ENCODE data around the gene CNTN4.

CNTN4 gene

GRCh38 chr3:2568929-2569328 is 470.3 kb downstream of the CNTN4 start:
- H3K27me3 ChIP-seq (ENCODE audit: control insufficient read depth in 1 of 2, insufficient read depth in 1 of 2, low read length in 2 of 2), result no peaks in the 10 kb centered on the region
- no peak overlapping the region for H3K9ac ChIP-seq (ENCODE audit: low read length)
- H3K14ac ChIP-seq (ENCODE audit: low read length in 2 of 2), result no peak overlapping the region
- H4K91ac ChIP-seq (ENCODE audit: low read length), result no peak overlapping the region
- H3K36me3 ChIP-seq (ENCODE audit: control insufficient read depth in 1 of 2, insufficient read depth in 2 of 2, low read depth in 1 of 2, low read length in 2 of 2), result no peaks in the 10 kb centered on the region
- peaks cover 4% of the 10 kb centered on the region for H3K9me3 ChIP-seq (ENCODE audit: control insufficient read depth, low read length)
- H3K4ac ChIP-seq (ENCODE audit: low read depth in 1 of 2, low read length in 2 of 2), result no peak overlapping the region
- no peak overlapping the region for H2BK5ac ChIP-seq (ENCODE audit: low read depth, low read length, poor library complexity, severe bottlenecking)
- H3K23ac ChIP-seq (ENCODE audit: low read length in 2 of 2), result no peak overlapping the region
- no peak overlapping the region for H3K27ac ChIP-seq (ENCODE audit: low read length, poor library complexity, severe bottlenecking)
- H3K4me1 ChIP-seq (ENCODE audit: control insufficient read depth, insufficient read depth, low read depth, low read length), result no peaks in the 10 kb centered on the region
- no peak overlapping the region for H2BK120ac ChIP-seq (ENCODE audit: low read depth, low read length)
- H2BK15ac ChIP-seq (ENCODE audit: low read depth, poor library complexity, severe bottlenecking), result no peak overlapping the region
- DNase-seq, result no peak
- no peak overlapping the region for H3K4me3 ChIP-seq (ENCODE audit: insufficient read depth in 1 of 2, low read depth in 1 of 2, low read length in 2 of 2)
- H4K8ac ChIP-seq (ENCODE audit: low read length), result no peak overlapping the region
- no peaks in the 10 kb centered on the region for H3K79me1 ChIP-seq (replicated peaks; ENCODE audit: low read length, poor library complexity, severe bottlenecking)
- no peak overlapping the region for H2BK12ac ChIP-seq (ENCODE audit: low read length in 2 of 2)
- no peak overlapping the region for H3K4me2 ChIP-seq (ENCODE audit: low read length, poor library complexity, severe bottlenecking)
- no peak overlapping the region for H2AFZ ChIP-seq (ENCODE audit: low read depth, low read length)
- no peak overlapping the region for H3K18ac ChIP-seq (ENCODE audit: low read depth in 1 of 2, low read length in 2 of 2)
- H2AK5ac ChIP-seq (ENCODE audit: low read length, severe bottlenecking), result no peak overlapping the region
- 92% methylated on average over 7 of the region's 7 CpGs for WGBS

GRCh38 chr3:2577571-2577970 is 478.9 kb downstream of the CNTN4 start:
- no peak overlapping the region for H2BK5ac ChIP-seq (ENCODE audit: low read depth, low read length, poor library complexity, severe bottlenecking)
- H3K9ac ChIP-seq (ENCODE audit: low read length), result no peak overlapping the region
- no peaks in the 10 kb centered on the region for H3K79me1 ChIP-seq (replicated peaks; ENCODE audit: low read length, poor library complexity, severe bottlenecking)
- no peaks in the 10 kb centered on the region for H3K4me1 ChIP-seq (ENCODE audit: control insufficient read depth, insufficient read depth, low read depth, low read length)
- H3K23ac ChIP-seq (ENCODE audit: low read length in 2 of 2), result no peak overlapping the region
- H2BK12ac ChIP-seq (ENCODE audit: low read length in 2 of 2), result no peak overlapping the region
- H3K14ac ChIP-seq (ENCODE audit: low read length in 2 of 2), result no peak overlapping the region
- no peak overlapping the region for H3K4me2 ChIP-seq (ENCODE audit: low read length, poor library complexity, severe bottlenecking)
- no peak for DNase-seq
- H3K4ac ChIP-seq (ENCODE audit: low read depth in 1 of 2, low read length in 2 of 2), result no peak overlapping the region
- H4K8ac ChIP-seq (ENCODE audit: low read length), result no peak overlapping the region
- H2BK120ac ChIP-seq (ENCODE audit: low read depth, low read length), result no peak overlapping the region
- H4K91ac ChIP-seq (ENCODE audit: low read length), result no peak overlapping the region
- no peak overlapping the region for H2BK15ac ChIP-seq (ENCODE audit: low read depth, poor library complexity, severe bottlenecking)
- H2AK5ac ChIP-seq (ENCODE audit: low read length, severe bottlenecking), result no peak overlapping the region
- no peaks in the 10 kb centered on the region for H3K36me3 ChIP-seq (ENCODE audit: control insufficient read depth in 1 of 2, insufficient read depth in 2 of 2, low read depth in 1 of 2, low read length in 2 of 2)
- no peak overlapping the region for H2AFZ ChIP-seq (ENCODE audit: low read depth, low read length)
- no peak overlapping the region for H3K27ac ChIP-seq (ENCODE audit: low read length, poor library complexity, severe bottlenecking)
- no peaks in the 10 kb centered on the region for H3K27me3 ChIP-seq (ENCODE audit: control insufficient read depth in 1 of 2, insufficient read depth in 1 of 2, low read length in 2 of 2)
- no peak overlapping the region for H3K4me3 ChIP-seq (ENCODE audit: insufficient read depth in 1 of 2, low read depth in 1 of 2, low read length in 2 of 2)
- WGBS, result 100% methylated on average over 3 of the region's 4 CpGs
- H3K9me3 ChIP-seq (ENCODE audit: control insufficient read depth, low read length), result no peaks in the 10 kb centered on the region
- H3K18ac ChIP-seq (ENCODE audit: low read depth in 1 of 2, low read length in 2 of 2), result no peak overlapping the region

- Histone ChIP-seq H2BK5ac (ENCODE audit: low read depth, low read length, poor library complexity, severe bottlenecking) (no peak overlapping the region), H4K8ac (ENCODE audit: low read length) (no peak overlapping the region), H3K23ac (ENCODE audit: low read length in 2 of 2) (no peak overlapping the region), H3K27me3 (ENCODE audit: control insufficient read depth in 1 of 2, insufficient read depth in 1 of 2, low read length in 2 of 2) (no peaks in the 10 kb centered on the region), H4K91ac (ENCODE audit: low read length) (no peak overlapping the region), H3K4me3 (ENCODE audit: insufficient read depth in 1 of 2, low read depth in 1 of 2, low read length in 2 of 2) (no peak overlapping the region), H3K36me3 (ENCODE audit: control insufficient read depth in 1 of 2, insufficient read depth in 2 of 2, low read depth in 1 of 2, low read length in 2 of 2) (no peaks in the 10 kb centered on the region), H3K14ac (ENCODE audit: low read length in 2 of 2) (no peak overlapping the region), H3K27ac (ENCODE audit: low read length, poor library complexity, severe bottlenecking) (no peak overlapping the region), H3K4me2 (ENCODE audit: low read length, poor library complexity, severe bottlenecking) (no peak overlapping the region), H2AFZ (ENCODE audit: low read depth, low read length) (no peak overlapping the region), H3K79me1 (replicated peaks; ENCODE audit: low read length, poor library complexity, severe bottlenecking) (no peaks in the 10 kb centered on the region), H2BK15ac (ENCODE audit: low read depth, poor library complexity, severe bottlenecking) (no peak overlapping the region), H3K18ac (ENCODE audit: low read depth in 1 of 2, low read length in 2 of 2) (no peak overlapping the region), H2BK120ac (ENCODE audit: low read depth, low read length) (no peak overlapping the region), H2AK5ac (ENCODE audit: low read length, severe bottlenecking) (no peak overlapping the region), H3K4me1 (ENCODE audit: control insufficient read depth, insufficient read depth, low read depth, low read length) (no peaks in the 10 kb centered on the region), H3K9ac (ENCODE audit: low read length) (no peak overlapping the region), H3K9me3 (ENCODE audit: control insufficient read depth, low read length) (no peaks in the 10 kb centered on the region), H2BK12ac (ENCODE audit: low read length in 2 of 2) (no peak overlapping the region), H3K4ac (ENCODE audit: low read depth in 1 of 2, low read length in 2 of 2) (no peak overlapping the region)
- WGBS, result 11% methylated on average over 2 of the region's 3 CpGs
- DNase-seq, result peak; percentile 19
Observed at GRCh38 chr3:2578560-2578959, 479.9 kb downstream of the CNTN4 start.

GRCh38 chr3:2579206-2579605 is 480.5 kb downstream of the CNTN4 start:
- H3K9ac ChIP-seq (ENCODE audit: low read length), result no peak overlapping the region
- H3K23ac ChIP-seq (ENCODE audit: low read length in 2 of 2), result no peak overlapping the region
- H3K27me3 ChIP-seq (ENCODE audit: control insufficient read depth in 1 of 2, insufficient read depth in 1 of 2, low read length in 2 of 2), result no peaks in the 10 kb centered on the region
- no peak overlapping the region for H2AFZ ChIP-seq (ENCODE audit: low read depth, low read length)
- no peaks in the 10 kb centered on the region for H3K9me3 ChIP-seq (ENCODE audit: control insufficient read depth, low read length)
- H2BK15ac ChIP-seq (ENCODE audit: low read depth, poor library complexity, severe bottlenecking), result peak overlapping the region; percentile 52
- H2AK5ac ChIP-seq (ENCODE audit: low read length, severe bottlenecking), result no peak overlapping the region
- no peak overlapping the region for H4K8ac ChIP-seq (ENCODE audit: low read length)
- no peak overlapping the region for H2BK5ac ChIP-seq (ENCODE audit: low read depth, low read length, poor library complexity, severe bottlenecking)
- H3K36me3 ChIP-seq (ENCODE audit: control insufficient read depth in 1 of 2, insufficient read depth in 2 of 2, low read depth in 1 of 2, low read length in 2 of 2), result no peaks in the 10 kb centered on the region
- 89% methylated on average over 3 of the region's 4 CpGs for WGBS
- H3K14ac ChIP-seq (ENCODE audit: low read length in 2 of 2), result no peak overlapping the region
- H2BK12ac ChIP-seq (ENCODE audit: low read length in 2 of 2), result peak overlapping the region; percentile 15 to 66
- no peak for DNase-seq
- H3K18ac ChIP-seq (ENCODE audit: low read depth in 1 of 2, low read length in 2 of 2), result no peak overlapping the region
- H3K4me1 ChIP-seq (ENCODE audit: control insufficient read depth, insufficient read depth, low read depth, low read length), result no peaks in the 10 kb centered on the region
- no peak overlapping the region for H4K91ac ChIP-seq (ENCODE audit: low read length)
- H3K4me3 ChIP-seq (ENCODE audit: insufficient read depth in 1 of 2, low read depth in 1 of 2, low read length in 2 of 2), result no peak overlapping the region
- H3K4ac ChIP-seq (ENCODE audit: low read depth in 1 of 2, low read length in 2 of 2), result no peak overlapping the region
- no peak overlapping the region for H3K4me2 ChIP-seq (ENCODE audit: low read length, poor library complexity, severe bottlenecking)
- H3K79me1 ChIP-seq (replicated peaks; ENCODE audit: low read length, poor library complexity, severe bottlenecking), result no peaks in the 10 kb centered on the region
- H3K27ac ChIP-seq (ENCODE audit: low read length, poor library complexity, severe bottlenecking), result no peak overlapping the region
- H2BK120ac ChIP-seq (ENCODE audit: low read depth, low read length), result no peak overlapping the region
